A673 (cell line): ENCODE results near the gene MATK. TPM values are rescaled to one million over a fixed set of nuclear protein-coding genes. Genes with fewer than 3 reads are reported as not detected.

Experiments
- BruUV-seq: library from RNA; stranded (reverse); fragments of 400-500 nt; replicated peaks from 2 replicates; lab custom pipeline; 2021; lab: Mats Ljungman, UMichigan
- CTCF ChIA-PET: fragments of 300-600 bp; sonication (Branson Sonifier 250); formaldehyde crosslinking; loops from one replicate; lab custom pipeline; 2022; ENCODE audit warnings: antibody characterized with exemption; lab: Charles Lee
- POLR2A ChIA-PET: fragments of 300-600 bp; sonication (Branson Sonifier 250); formaldehyde crosslinking; loops from one replicate; lab custom pipeline; 2022; ENCODE audit warnings: antibody characterized with exemption; ENCODE audit not compliant: low non-redundant PET; lab: Charles Lee
- DNase-seq: peaks from one replicate; pipeline ENCODE4 v3.0.0-alpha.2; 2015; ENCODE audit warnings: low spot score
- H3K27ac ChIP-seq: fragments of 200-600 bp; sonication (generic); 2 replicates; pipeline ENCODE4 v1.5.1; 2016; ENCODE audit warnings: mixed run types, low read depth, mild to moderate bottlenecking, mixed read lengths, antibody characterized with exemption, low read length; ENCODE audit not compliant: poor library complexity, severe bottlenecking
- H3K27me3 ChIP-seq: fragments of 200-600 bp; sonication (generic); replicated peaks from 2 replicates; pipeline ENCODE4 v1.6.1; 2017; ENCODE audit warnings: mixed run types, low read depth, mild to moderate bottlenecking, mixed read lengths, antibody characterized with exemption, low read length; ENCODE audit not compliant: insufficient read depth, poor library complexity
- H3K36me3 ChIP-seq: fragments of 200-600 bp; sonication (generic); 2 replicates; pipeline ENCODE4 v1.6.1; 2016; ENCODE audit warnings: mixed run types, mild to moderate bottlenecking, mixed read lengths, antibody characterized with exemption, low read length; ENCODE audit not compliant: insufficient read depth, poor library complexity, severe bottlenecking
- H3K4me1 ChIP-seq: fragments of 200-600 bp; sonication (generic); 2 replicates; pipeline ENCODE4 v1.6.1; 2017; ENCODE audit warnings: mixed run types, mild to moderate bottlenecking, mixed read lengths, antibody characterized with exemption, low read length; ENCODE audit not compliant: insufficient read depth, poor library complexity, severe bottlenecking
- H3K4me3 ChIP-seq: fragments of 200-600 bp; sonication (generic); 2 replicates; pipeline ENCODE4 v1.5.1; 2016; ENCODE audit warnings: low read depth, mixed run types, mild to moderate bottlenecking, mixed read lengths, low read length; ENCODE audit not compliant: poor library complexity, severe bottlenecking
- H3K9me3 ChIP-seq: fragments of 200-600 bp; sonication (generic); 2 replicates; pipeline ENCODE4 v1.6.1; 2016; ENCODE audit warnings: mixed run types, low read depth, mild to moderate bottlenecking, mixed read lengths, antibody characterized with exemption, low read length; ENCODE audit not compliant: poor library complexity, severe bottlenecking
- EZH2 ChIP-seq: fragments of 200-600 bp; sonication (generic); IDR thresholded peaks from 2 replicates; pipeline ENCODE4 v1.6.1; 2017; ENCODE audit warnings: borderline replicate concordance, low read depth, mild to moderate bottlenecking, mixed read lengths, antibody characterized with exemption, low read length; ENCODE audit not compliant: poor library complexity, severe bottlenecking
- intact Hi-C: fragments of 100-400 bp; cut with micrococcal nuclease; formaldehyde crosslinking; loops from one replicate; pipeline ENCODE4 v1.10.0; 2022; ENCODE audit not compliant: unreplicated experiment
- total RNA-seq: library from RNA; stranded (reverse); gene quantifications from 2 replicates; pipeline ENCODE4 v1.2.3, GENCODE V29; 2021
- TF ChIP-seq, protein P1 (sequence below): fragments of 300-800, 200-600 bp; sonication (generic); conservative IDR thresholded peaks from 2 replicates; pipeline ENCODE4 v1.5.1; 2017; ENCODE audit warnings: low read depth, mild to moderate bottlenecking, antibody characterized with exemption, low read length, moderate library complexity, mixed read lengths

MATK gene
- total RNA-seq, 1 experiment from 2014 or later: 2.0 TPM

DNA sequence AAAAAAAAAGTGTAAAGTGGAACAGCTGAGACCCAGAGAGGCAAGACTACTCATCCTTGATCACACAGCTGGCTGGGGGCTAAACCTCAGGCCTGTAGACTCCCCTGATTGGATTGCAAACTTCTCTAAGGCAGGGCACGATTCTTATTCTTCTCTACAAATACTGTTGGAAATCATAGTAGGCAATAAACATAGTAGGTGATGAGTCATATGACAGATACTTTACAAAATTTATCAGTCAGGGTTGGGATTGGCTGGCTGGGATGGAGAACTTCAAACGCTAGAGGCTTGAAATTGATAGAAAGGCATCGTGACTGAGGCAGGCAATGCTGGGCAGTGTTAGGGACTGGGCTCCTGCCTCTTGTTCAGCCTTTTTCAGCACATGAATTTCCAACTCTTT, 5.9 kb upstream of the MATK start:
- Histone ChIP-seq H3K4me1 (no peaks in the 10 kb centered on the region), H3K27ac (no peak overlapping the region), H3K27me3 (no peaks in the 10 kb centered on the region), H3K4me3 (no peak overlapping the region), H3K36me3 (no peaks in the 10 kb centered on the region), H3K9me3 (no peaks in the 10 kb centered on the region)
- POLR2A ChIA-PET: no interaction called here
- CTCF ChIA-PET: no interaction called here
- TF ChIP-seq, protein P1, sequence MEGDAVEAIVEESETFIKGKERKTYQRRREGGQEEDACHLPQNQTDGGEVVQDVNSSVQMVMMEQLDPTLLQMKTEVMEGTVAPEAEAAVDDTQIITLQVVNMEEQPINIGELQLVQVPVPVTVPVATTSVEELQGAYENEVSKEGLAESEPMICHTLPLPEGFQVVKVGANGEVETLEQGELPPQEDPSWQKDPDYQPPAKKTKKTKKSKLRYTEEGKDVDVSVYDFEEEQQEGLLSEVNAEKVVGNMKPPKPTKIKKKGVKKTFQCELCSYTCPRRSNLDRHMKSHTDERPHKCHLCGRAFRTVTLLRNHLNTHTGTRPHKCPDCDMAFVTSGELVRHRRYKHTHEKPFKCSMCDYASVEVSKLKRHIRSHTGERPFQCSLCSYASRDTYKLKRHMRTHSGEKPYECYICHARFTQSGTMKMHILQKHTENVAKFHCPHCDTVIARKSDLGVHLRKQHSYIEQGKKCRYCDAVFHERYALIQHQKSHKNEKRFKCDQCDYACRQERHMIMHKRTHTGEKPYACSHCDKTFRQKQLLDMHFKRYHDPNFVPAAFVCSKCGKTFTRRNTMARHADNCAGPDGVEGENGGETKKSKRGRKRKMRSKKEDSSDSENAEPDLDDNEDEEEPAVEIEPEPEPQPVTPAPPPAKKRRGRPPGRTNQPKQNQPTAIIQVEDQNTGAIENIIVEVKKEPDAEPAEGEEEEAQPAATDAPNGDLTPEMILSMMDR: no peak
- no peak for TF ChIP-seq EZH2
- DNase-seq: no peak
- intact Hi-C loops: no loop called here
- BruUV-seq: no TSS peak

GRCh38 chr19:3790941-3791340, 4.8 kb upstream of the MATK start:
- CTCF ChIA-PET: no interaction called here
- no TSS peak for BruUV-seq
- POLR2A ChIA-PET: no interaction called here
- no peak overlapping the region for H3K27ac ChIP-seq
- TF ChIP-seq, protein P1: no peak
- TF ChIP-seq EZH2: no peak
- no peak for DNase-seq
- no peaks in the 10 kb centered on the region for H3K4me1 ChIP-seq
- H3K4me3 ChIP-seq: no peak overlapping the region
- intact Hi-C loops: no loop called here
- no peaks in the 10 kb centered on the region for H3K27me3 ChIP-seq
- no peaks in the 10 kb centered on the region for H3K36me3 ChIP-seq
- H3K9me3 ChIP-seq: no peaks in the 10 kb centered on the region

DNA sequence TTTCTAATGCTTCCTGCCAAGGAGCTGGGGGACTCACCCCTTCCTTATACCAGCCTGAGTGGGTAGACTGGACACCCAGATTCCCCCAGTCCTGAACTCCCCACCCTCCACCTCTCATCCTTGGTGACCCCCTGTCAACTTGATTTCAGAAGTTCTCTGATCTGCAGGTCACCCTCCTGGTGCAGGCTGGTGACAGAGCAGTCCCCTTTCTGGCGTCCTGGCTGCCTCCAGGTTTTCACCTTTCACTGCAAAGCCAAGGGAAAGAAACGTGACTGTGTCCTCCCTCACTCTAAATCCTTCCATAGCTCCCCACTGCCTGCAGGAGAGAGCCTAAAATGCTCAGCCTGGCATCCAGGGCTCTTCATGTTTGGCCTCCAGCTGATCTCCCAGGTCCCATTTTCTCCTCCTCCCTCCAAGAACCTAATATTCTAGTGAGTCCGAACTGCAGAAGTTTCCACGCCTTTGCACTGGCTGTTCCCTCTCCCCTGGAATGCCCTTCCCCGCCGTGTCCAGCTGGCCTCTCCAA, 4.1 kb upstream of the MATK start:
- POLR2A ChIA-PET: no interaction called here

More for the DNA sequence above, 4.1 kb upstream of the MATK start:
- H3K4me1 ChIP-seq: no peaks in the 10 kb centered on the region
- no TSS peak for BruUV-seq
- DNase-seq: no peak
- no peak overlapping the region for H3K27ac ChIP-seq
- no peaks in the 10 kb centered on the region for H3K9me3 ChIP-seq
- no peak for TF ChIP-seq EZH2
- TF ChIP-seq, protein P1: no peak
- H3K4me3 ChIP-seq: no peak overlapping the region
- no peaks in the 10 kb centered on the region for H3K36me3 ChIP-seq
- CTCF ChIA-PET: no interaction called here
- intact Hi-C loops: no loop called here
- no peaks in the 10 kb centered on the region for H3K27me3 ChIP-seq
